ENCODE results near the gene CST4. TPM values are rescaled to one million over a fixed set of nuclear protein-coding genes. Genes with fewer than 3 reads are reported as not detected.

Gene CST4
- total RNA-seq, 1 donor from 2014 or later, result not detected

DNA sequence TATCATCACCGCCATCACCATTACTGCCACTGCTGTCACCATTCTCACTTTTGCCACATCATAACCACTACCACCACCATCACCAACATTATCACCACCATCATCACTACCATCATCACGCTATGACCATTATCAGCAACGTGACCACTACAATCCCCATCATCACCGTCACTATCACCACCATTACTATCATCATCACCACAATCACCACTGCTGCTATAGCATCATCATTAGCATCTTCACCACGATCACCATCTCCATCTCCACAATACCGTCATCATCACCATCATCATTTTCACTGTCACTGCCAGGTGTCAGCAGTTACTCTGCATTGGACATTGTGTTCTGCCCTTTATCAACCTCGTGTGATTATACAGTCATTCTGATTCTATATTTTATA lies 19.0 kb downstream of the CST4 start:
- H3K27me3 Mint-ChIP-seq (ENCODE audit: low read depth, unreplicated experiment), result no peaks in the 10 kb centered on the region
- H3K36me3 ChIP-seq (ENCODE audit: insufficient read depth, low read length), result no peaks in the 10 kb centered on the region
- no peak overlapping the region for H3K9ac ChIP-seq (ENCODE audit: low read length)
- H3K36me3 Mint-ChIP-seq (ENCODE audit: low read depth, unreplicated experiment), result no peaks in the 10 kb centered on the region
- no peaks in the 10 kb centered on the region for H3K79me2 ChIP-seq (ENCODE audit: insufficient read depth, low read length)
- no peak for TF ChIP-seq EZH2 (IDR thresholded peaks at IDR 0.05; ENCODE audit: insufficient read depth, low read length)
- TF ChIP-seq, protein P1, sequence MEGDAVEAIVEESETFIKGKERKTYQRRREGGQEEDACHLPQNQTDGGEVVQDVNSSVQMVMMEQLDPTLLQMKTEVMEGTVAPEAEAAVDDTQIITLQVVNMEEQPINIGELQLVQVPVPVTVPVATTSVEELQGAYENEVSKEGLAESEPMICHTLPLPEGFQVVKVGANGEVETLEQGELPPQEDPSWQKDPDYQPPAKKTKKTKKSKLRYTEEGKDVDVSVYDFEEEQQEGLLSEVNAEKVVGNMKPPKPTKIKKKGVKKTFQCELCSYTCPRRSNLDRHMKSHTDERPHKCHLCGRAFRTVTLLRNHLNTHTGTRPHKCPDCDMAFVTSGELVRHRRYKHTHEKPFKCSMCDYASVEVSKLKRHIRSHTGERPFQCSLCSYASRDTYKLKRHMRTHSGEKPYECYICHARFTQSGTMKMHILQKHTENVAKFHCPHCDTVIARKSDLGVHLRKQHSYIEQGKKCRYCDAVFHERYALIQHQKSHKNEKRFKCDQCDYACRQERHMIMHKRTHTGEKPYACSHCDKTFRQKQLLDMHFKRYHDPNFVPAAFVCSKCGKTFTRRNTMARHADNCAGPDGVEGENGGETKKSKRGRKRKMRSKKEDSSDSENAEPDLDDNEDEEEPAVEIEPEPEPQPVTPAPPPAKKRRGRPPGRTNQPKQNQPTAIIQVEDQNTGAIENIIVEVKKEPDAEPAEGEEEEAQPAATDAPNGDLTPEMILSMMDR (IDR thresholded peaks at IDR 0.05; ENCODE audit: insufficient read depth, low read depth, low read length), result no peak
- no peaks in the 10 kb centered on the region for H3K27me3 ChIP-seq (ENCODE audit: insufficient read depth, low read length)
- no peaks in the 10 kb centered on the region for H3K9me3 Mint-ChIP-seq (ENCODE audit: unreplicated experiment)
- H3K4me1 ChIP-seq (ENCODE audit: insufficient read depth, low read length), result no peaks in the 10 kb centered on the region
- no peak overlapping the region for H3K4me3 ChIP-seq (ENCODE audit: insufficient read depth, low read depth, low read length)
- FAIRE-seq, result no peak
- no peak overlapping the region for H2AFZ ChIP-seq (ENCODE audit: low read depth, low read length)
- H3K4me1 Mint-ChIP-seq (ENCODE audit: low read depth, unreplicated experiment), result peaks cover 4% of the 10 kb centered on the region
- H3K9me3 ChIP-seq (ENCODE audit: insufficient read depth, low read depth, low read length), result no peaks in the 10 kb centered on the region
- no peak overlapping the region for H3K27ac ChIP-seq (ENCODE audit: low read depth, low read length)
- DNase-seq (ENCODE audit: low read depth), result no peak
- H3K4me2 ChIP-seq (ENCODE audit: low read length), result no peak overlapping the region
- H3K4me3 Mint-ChIP-seq (ENCODE audit: unreplicated experiment), result no peak overlapping the region
- H4K20me1 ChIP-seq (ENCODE audit: insufficient read depth, low read length), result no peaks in the 10 kb centered on the region
- no peak overlapping the region for H3K27ac Mint-ChIP-seq (ENCODE audit: unreplicated experiment)

DNA sequence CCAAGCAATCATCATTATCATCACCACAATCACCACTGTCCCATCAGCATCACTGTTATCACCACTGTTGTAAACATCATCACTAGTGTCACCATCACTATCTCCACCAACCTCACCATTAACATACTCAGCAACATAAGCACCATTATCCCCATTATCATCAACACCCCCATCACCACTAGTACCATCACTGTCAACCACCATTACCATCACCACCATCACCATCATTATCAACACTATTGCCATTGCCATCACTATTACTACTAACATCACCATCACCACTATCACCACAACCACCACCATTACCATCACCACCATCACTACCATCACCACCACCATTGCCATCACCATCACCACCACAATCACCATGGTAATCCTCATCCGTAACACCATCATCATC lies 19.5 kb downstream of the CST4 start:
- FAIRE-seq (no peak), DNase-seq (ENCODE audit: low read depth) (no peak)
- no peak overlapping the region for H3K9ac ChIP-seq (ENCODE audit: low read length)
- Mint-ChIP-seq H3K4me1 (ENCODE audit: low read depth, unreplicated experiment) (peaks cover 4% of the 10 kb centered on the region), H3K4me3 (ENCODE audit: unreplicated experiment) (no peak overlapping the region), H3K9me3 (ENCODE audit: unreplicated experiment) (no peaks in the 10 kb centered on the region), H3K27me3 (ENCODE audit: low read depth, unreplicated experiment) (no peaks in the 10 kb centered on the region), H3K27ac (ENCODE audit: unreplicated experiment) (no peak overlapping the region), H3K36me3 (ENCODE audit: low read depth, unreplicated experiment) (no peaks in the 10 kb centered on the region)
- H3K9me3 ChIP-seq (ENCODE audit: insufficient read depth, low read depth, low read length), result no peaks in the 10 kb centered on the region
- no peak overlapping the region for H2AFZ ChIP-seq (ENCODE audit: low read depth, low read length)
- no peak overlapping the region for H3K4me3 ChIP-seq (ENCODE audit: insufficient read depth, low read depth, low read length)
- no peaks in the 10 kb centered on the region for H3K27me3 ChIP-seq (ENCODE audit: insufficient read depth, low read length)
- no peaks in the 10 kb centered on the region for H4K20me1 ChIP-seq (ENCODE audit: insufficient read depth, low read length)
- no peak for TF ChIP-seq EZH2 (IDR thresholded peaks at IDR 0.05; ENCODE audit: insufficient read depth, low read length)
- TF ChIP-seq, protein P1 (IDR thresholded peaks at IDR 0.05; ENCODE audit: insufficient read depth, low read depth, low read length), result no peak
- no peaks in the 10 kb centered on the region for H3K36me3 ChIP-seq (ENCODE audit: insufficient read depth, low read length)
- no peak overlapping the region for H3K4me2 ChIP-seq (ENCODE audit: low read length)
- no peaks in the 10 kb centered on the region for H3K79me2 ChIP-seq (ENCODE audit: insufficient read depth, low read length)
- no peak overlapping the region for H3K27ac ChIP-seq (ENCODE audit: low read depth, low read length)
- no peaks in the 10 kb centered on the region for H3K4me1 ChIP-seq (ENCODE audit: insufficient read depth, low read length)

GRCh38 chr20:23668477-23668951 lies 20.3 kb downstream of the CST4 start:
- DNase-seq (ENCODE audit: low read depth) (peak; percentile 4), FAIRE-seq (no peak)
- Mint-ChIP-seq H3K36me3 (ENCODE audit: low read depth, unreplicated experiment) (no peaks in the 10 kb centered on the region), H3K27ac (ENCODE audit: unreplicated experiment) (no peak overlapping the region), H3K27me3 (ENCODE audit: low read depth, unreplicated experiment) (no peaks in the 10 kb centered on the region), H3K4me1 (ENCODE audit: low read depth, unreplicated experiment) (peaks cover 4% of the 10 kb centered on the region), H3K9me3 (ENCODE audit: unreplicated experiment) (no peaks in the 10 kb centered on the region), H3K4me3 (ENCODE audit: unreplicated experiment) (no peak overlapping the region)
- Histone ChIP-seq H3K4me2 (ENCODE audit: low read length) (no peak overlapping the region), H3K27me3 (ENCODE audit: insufficient read depth, low read length) (no peaks in the 10 kb centered on the region), H4K20me1 (ENCODE audit: insufficient read depth, low read length) (no peaks in the 10 kb centered on the region), H3K9me3 (ENCODE audit: insufficient read depth, low read depth, low read length) (no peaks in the 10 kb centered on the region), H3K79me2 (ENCODE audit: insufficient read depth, low read length) (no peaks in the 10 kb centered on the region), H3K36me3 (ENCODE audit: insufficient read depth, low read length) (no peaks in the 10 kb centered on the region), H3K4me1 (ENCODE audit: insufficient read depth, low read length) (no peaks in the 10 kb centered on the region), H3K9ac (ENCODE audit: low read length) (no peak overlapping the region), H2AFZ (ENCODE audit: low read depth, low read length) (no peak overlapping the region), H3K4me3 (ENCODE audit: insufficient read depth, low read depth, low read length) (no peak overlapping the region), H3K27ac (ENCODE audit: low read depth, low read length) (no peak overlapping the region)
- TF ChIP-seq EZH2 (IDR thresholded peaks at IDR 0.05; ENCODE audit: insufficient read depth, low read length), result no peak
- TF ChIP-seq, protein P1 (IDR thresholded peaks at IDR 0.05; ENCODE audit: insufficient read depth, low read depth, low read length), result peak; percentile 78

Data from astrocyte (in vitro differentiated cells and primary cell).